Activated T-helper 1 cell treated with anti-CD3 and anti-CD28 coated beads, Interleukin-2, amount 50 U/mL, for 16 hours (primary cell): ENCODE data around the gene OR14I1.
"Not testable (repeated sequence)": the region's sequence is repeated elsewhere in the genome, so short reads cannot be mapped to it uniquely, and the experiment has no call there.

Experiments
- DNase-seq, 2 donors: peaks; one replicate each; pipeline ENCODE4 v3.0.0-alpha.2; 2020; ENCODE audit warnings: low read depth in 1 of 2, low spot score in 1 of 2

Gene OR14I1

GRCh38 chr1:248688527-248689298, 13.9 kb downstream of the OR14I1 start:
- no peak for DNase-seq

GRCh38 chr1:248686815-248687214, 15.8 kb downstream of the OR14I1 start:
- DNase-seq: no peak

GRCh38 chr1:248681651-248682050, 20.9 kb downstream of the OR14I1 start:
- no peak for DNase-seq

GRCh38 chr1:248670003-248670402, 32.6 kb downstream of the OR14I1 start:
- no peak for DNase-seq

- not testable (repeated sequence) for DNase-seq
Measured at GRCh38 chr1:248663453-248664328, 38.9 kb downstream of the OR14I1 start.

- not testable (repeated sequence) for DNase-seq
Measured at GRCh38 chr1:248656797-248657196, 45.8 kb downstream of the OR14I1 start.

- not testable (repeated sequence) for DNase-seq
Measured at GRCh38 chr1:248655354-248655753, 47.2 kb downstream of the OR14I1 start, which contains the start of gene OR2T27. Gene OR2T27 (minus strand): TSS chr1:248655528. CDS start chr1:248650884, 4,644 bp downstream.
